Fibroblast of gingiva (primary cell): Measurements from ENCODE around the gene ASCC3.
"Not testable (repeated sequence)": the region's sequence is repeated elsewhere in the genome, so short reads cannot be mapped to it uniquely, and the experiment has no call there.

ENCODE experiments used
- DNase-seq: peaks from one replicate; pipeline ENCODE4 v3.0.0-alpha.2; 2011; ENCODE audit warnings: low read depth

The ASCC3 gene

GRCh38 chr6:100664274-100665040 lies 216.7 kb downstream of the ASCC3 start:
- DNase-seq = peak; percentile 9

- peak; percentile 65 for DNase-seq
Measured at GRCh38 chr6:100663219-100663863, 217.8 kb downstream of the ASCC3 start.

- DNase-seq = no peak
Measured at GRCh38 chr6:100662264-100662663, 218.9 kb downstream of the ASCC3 start.

- no peak for DNase-seq
Measured at GRCh38 chr6:100658486-100658885, 222.6 kb downstream of the ASCC3 start.

- no peak for DNase-seq
Measured at GRCh38 chr6:100657678-100658330, 223.3 kb downstream of the ASCC3 start.

- DNase-seq = not testable (repeated sequence)
Measured at GRCh38 chr6:100641147-100641546, 240.0 kb downstream of the ASCC3 start.

- DNase-seq = peak; percentile 78
Measured at GRCh38 chr6:100633096-100633777, 247.9 kb downstream of the ASCC3 start.

GRCh38 chr6:100630536-100630935 lies 250.6 kb downstream of the ASCC3 start:
- DNase-seq = no peak

GRCh38 chr6:100627911-100628758 lies 253.0 kb downstream of the ASCC3 start:
- no peak for DNase-seq

- no peak for DNase-seq
Measured at GRCh38 chr6:100626721-100627120, 254.4 kb downstream of the ASCC3 start.

GRCh38 chr6:100622907-100623692 lies 258.0 kb downstream of the ASCC3 start:
- peak; percentile 40 for DNase-seq

GRCh38 chr6:100620085-100620840 lies 260.9 kb downstream of the ASCC3 start:
- peak; percentile 2 for DNase-seq

- DNase-seq = no peak
Measured at GRCh38 chr6:100618351-100618671, 262.8 kb downstream of the ASCC3 start.

GRCh38 chr6:100617633-100618350 lies 263.3 kb downstream of the ASCC3 start:
- peak; percentile 3 for DNase-seq

GRCh38 chr6:100614933-100615332 lies 266.2 kb downstream of the ASCC3 start:
- DNase-seq = no peak

GRCh38 chr6:100614386-100614785 lies 266.7 kb downstream of the ASCC3 start:
- no peak for DNase-seq

GRCh38 chr6:100613656-100614055 lies 267.5 kb downstream of the ASCC3 start:
- no peak for DNase-seq

GRCh38 chr6:100612094-100612493 lies 269.0 kb downstream of the ASCC3 start:
- no peak for DNase-seq

GRCh38 chr6:100599088-100599770 lies 281.9 kb downstream of the ASCC3 start:
- DNase-seq = no peak
